ENCODE data around the gene SLX9.

GRCh38 chr21:44903050-44903685, 36.7 kb upstream of the SLX9 start:
- TF ChIP-seq MXI1 (conservative IDR thresholded peaks at IDR 0.05; ENCODE audit: poor library complexity, severe bottlenecking) (no peak), CTCF (IDR thresholded peaks at IDR 0.05; ENCODE audit: poor library complexity, severe bottlenecking) (no peak), POLR2AphosphoS5 (IDR thresholded peaks at IDR 0.05) (no peak), RAD21 (conservative IDR thresholded peaks at IDR 0.05) (no peak), EZH2 (IDR thresholded peaks at IDR 0.05; ENCODE audit: borderline replicate concordance, insufficient read depth, low read length, poor library complexity, severe bottlenecking) (no peak), TAF1 (IDR thresholded peaks at IDR 0.05; ENCODE audit: low read depth) (no peak)
- TF ChIP-seq, protein P1, sequence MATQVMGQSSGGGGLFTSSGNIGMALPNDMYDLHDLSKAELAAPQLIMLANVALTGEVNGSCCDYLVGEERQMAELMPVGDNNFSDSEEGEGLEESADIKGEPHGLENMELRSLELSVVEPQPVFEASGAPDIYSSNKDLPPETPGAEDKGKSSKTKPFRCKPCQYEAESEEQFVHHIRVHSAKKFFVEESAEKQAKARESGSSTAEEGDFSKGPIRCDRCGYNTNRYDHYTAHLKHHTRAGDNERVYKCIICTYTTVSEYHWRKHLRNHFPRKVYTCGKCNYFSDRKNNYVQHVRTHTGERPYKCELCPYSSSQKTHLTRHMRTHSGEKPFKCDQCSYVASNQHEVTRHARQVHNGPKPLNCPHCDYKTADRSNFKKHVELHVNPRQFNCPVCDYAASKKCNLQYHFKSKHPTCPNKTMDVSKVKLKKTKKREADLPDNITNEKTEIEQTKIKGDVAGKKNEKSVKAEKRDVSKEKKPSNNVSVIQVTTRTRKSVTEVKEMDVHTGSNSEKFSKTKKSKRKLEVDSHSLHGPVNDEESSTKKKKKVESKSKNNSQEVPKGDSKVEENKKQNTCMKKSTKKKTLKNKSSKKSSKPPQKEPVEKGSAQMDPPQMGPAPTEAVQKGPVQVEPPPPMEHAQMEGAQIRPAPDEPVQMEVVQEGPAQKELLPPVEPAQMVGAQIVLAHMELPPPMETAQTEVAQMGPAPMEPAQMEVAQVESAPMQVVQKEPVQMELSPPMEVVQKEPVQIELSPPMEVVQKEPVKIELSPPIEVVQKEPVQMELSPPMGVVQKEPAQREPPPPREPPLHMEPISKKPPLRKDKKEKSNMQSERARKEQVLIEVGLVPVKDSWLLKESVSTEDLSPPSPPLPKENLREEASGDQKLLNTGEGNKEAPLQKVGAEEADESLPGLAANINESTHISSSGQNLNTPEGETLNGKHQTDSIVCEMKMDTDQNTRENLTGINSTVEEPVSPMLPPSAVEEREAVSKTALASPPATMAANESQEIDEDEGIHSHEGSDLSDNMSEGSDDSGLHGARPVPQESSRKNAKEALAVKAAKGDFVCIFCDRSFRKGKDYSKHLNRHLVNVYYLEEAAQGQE (IDR thresholded peaks at IDR 0.05; ENCODE audit: borderline replicate concordance), result no peak
